ENCODE measurements around the gene ADCY1.
A peak's percentile ranks its signal among the peaks of the same experiment; 100 is the strongest.

ADCY1 gene

GRCh38 chr7:45582868-45583277, 8.7 kb downstream of the ADCY1 start:
- no peak for DNase-seq (ENCODE audit: low read depth)
- no peak overlapping the region for H3K4me3 ChIP-seq (ENCODE audit: low read length)
- TF ChIP-seq, protein P1, sequence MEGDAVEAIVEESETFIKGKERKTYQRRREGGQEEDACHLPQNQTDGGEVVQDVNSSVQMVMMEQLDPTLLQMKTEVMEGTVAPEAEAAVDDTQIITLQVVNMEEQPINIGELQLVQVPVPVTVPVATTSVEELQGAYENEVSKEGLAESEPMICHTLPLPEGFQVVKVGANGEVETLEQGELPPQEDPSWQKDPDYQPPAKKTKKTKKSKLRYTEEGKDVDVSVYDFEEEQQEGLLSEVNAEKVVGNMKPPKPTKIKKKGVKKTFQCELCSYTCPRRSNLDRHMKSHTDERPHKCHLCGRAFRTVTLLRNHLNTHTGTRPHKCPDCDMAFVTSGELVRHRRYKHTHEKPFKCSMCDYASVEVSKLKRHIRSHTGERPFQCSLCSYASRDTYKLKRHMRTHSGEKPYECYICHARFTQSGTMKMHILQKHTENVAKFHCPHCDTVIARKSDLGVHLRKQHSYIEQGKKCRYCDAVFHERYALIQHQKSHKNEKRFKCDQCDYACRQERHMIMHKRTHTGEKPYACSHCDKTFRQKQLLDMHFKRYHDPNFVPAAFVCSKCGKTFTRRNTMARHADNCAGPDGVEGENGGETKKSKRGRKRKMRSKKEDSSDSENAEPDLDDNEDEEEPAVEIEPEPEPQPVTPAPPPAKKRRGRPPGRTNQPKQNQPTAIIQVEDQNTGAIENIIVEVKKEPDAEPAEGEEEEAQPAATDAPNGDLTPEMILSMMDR (conservative IDR thresholded peaks at IDR 0.05; ENCODE audit: low read depth, low read length): no peak

DNA sequence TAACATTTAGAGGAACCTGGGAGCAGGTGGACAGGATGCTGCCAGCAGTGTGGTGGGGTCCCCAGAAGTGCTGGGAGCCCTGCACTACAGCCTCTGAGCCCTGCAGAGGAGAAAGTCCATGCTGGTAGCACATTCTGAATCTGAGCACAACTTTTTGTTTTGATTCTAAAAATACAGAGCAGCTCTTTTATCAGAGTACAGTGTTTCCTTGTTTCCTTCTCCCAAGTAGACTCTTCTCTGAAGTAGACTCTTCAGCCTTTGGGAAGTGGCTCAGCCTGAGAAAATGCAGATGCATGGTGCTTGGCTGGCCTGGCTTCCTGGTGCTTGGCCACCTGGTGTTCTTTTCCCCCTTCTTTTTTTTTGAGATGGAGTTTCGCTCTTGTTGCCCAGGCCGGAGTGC, 9.1 kb downstream of the ADCY1 start:
- DNase-seq (ENCODE audit: low read depth): no peak
- TF ChIP-seq, protein P1 (conservative IDR thresholded peaks at IDR 0.05; ENCODE audit: low read depth, low read length): no peak
- no peak overlapping the region for H3K4me3 ChIP-seq (ENCODE audit: low read length)

DNA sequence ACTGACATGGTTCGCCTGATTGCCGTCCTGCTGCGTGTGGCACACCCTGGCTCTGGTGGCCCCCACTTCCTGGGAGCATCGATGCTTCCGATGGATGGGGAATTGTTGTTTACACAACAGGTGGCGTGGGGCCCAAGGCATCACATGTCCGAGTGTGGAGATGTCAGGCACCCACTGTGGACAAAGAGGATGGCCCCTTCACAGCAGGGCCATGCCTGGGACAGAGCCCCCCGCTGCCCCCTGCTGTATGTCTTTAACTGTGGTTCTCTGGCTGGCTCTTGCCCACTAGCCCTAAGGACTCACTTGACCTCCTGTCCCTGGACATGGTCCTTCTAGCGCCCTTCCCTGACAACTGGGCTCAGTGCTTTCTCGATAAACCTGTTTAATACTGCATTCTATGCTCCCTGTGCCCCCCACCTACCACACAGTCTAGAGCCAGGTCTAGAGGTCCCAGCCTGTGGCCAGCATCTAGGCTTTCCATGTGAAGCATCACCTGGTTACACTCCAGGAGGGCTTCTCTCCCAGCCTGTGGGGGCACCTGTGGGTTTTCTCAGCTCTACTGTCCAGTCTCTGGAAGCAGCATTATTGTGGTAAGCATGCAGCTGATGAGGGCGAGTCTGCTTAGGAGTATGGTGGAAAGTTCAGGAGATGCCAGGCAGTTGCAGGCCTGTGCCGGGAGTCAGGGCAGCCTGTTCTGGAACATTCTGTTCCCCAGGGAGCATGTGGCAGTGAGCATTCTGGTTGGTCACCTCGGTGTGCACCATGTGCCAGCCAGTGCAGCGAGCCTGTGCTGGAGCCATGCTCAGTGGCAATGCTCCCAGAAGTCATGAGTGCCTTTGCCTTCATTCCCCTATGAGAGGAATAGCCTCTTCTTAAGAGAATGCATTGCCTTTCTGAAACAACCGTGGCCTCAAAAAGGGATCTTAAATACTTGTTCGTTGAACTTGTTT, 10.4 kb downstream of the ADCY1 start:
- no peak overlapping the region for H3K4me3 ChIP-seq (ENCODE audit: low read length)
- TF ChIP-seq, protein P1 (conservative IDR thresholded peaks at IDR 0.05; ENCODE audit: low read depth, low read length): peak; percentile 15
- no peak for DNase-seq (ENCODE audit: low read depth)

- TF ChIP-seq, protein P1 (conservative IDR thresholded peaks at IDR 0.05; ENCODE audit: low read depth, low read length): no peak
These were observed 11.5 kb downstream of the ADCY1 start for GRCh38 chr7:45585628-45586027.

DNA sequence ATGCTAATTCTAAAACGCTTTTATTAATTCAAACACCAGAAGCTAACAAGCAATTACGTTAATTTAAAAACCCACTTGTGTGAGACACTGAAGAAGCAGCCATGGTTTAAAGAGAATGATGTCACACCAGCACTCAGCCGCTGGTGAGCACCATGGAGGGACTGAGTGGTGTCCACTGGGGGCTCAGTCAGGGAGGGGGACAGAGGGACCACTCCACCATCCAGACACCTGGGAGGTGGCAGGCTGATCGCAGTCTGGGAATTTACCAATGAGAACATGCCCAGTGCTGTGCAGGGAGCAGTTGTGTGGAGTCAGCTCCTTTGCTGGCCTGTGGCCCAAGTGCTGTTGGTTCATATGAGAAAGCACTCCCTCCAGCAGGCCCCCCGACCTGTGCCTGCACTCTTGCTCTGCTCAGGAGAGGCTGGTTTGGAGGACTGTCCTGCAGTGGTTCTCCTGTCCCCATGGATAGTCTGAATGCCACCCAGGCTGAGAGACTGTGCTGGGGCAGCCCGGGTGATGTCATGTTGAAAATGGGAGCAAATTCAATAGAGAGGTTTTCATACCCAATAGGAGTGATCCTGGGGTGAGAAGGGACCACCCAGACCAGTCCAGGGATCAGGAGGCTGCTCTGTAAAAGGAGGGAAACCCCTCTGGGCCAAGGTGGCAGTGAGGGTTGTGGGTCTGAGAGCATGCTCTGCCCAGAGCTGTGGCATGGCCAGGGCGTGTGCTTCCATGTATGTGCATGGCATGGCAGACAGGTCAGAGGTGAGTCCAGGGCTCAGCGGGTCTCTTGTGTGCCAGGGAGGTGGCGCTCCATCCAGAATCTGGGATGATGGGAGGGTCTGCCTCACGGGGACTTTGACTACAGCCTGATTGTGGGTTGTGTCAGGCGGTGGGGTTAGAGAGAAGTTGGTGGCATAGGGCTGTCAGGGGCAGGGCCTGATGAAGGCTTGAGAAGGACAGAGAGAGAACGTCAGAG, 12.7 kb downstream of the ADCY1 start:
- DNase-seq (ENCODE audit: low read depth): no peak
- TF ChIP-seq, protein P1 (conservative IDR thresholded peaks at IDR 0.05; ENCODE audit: low read depth, low read length): no peak

More at GRCh38 chr7:45585628-45586027, 11.5 kb downstream of the ADCY1 start:
- DNase-seq (ENCODE audit: low read depth): no peak
- no peak overlapping the region for H3K4me3 ChIP-seq (ENCODE audit: low read length)

DNA sequence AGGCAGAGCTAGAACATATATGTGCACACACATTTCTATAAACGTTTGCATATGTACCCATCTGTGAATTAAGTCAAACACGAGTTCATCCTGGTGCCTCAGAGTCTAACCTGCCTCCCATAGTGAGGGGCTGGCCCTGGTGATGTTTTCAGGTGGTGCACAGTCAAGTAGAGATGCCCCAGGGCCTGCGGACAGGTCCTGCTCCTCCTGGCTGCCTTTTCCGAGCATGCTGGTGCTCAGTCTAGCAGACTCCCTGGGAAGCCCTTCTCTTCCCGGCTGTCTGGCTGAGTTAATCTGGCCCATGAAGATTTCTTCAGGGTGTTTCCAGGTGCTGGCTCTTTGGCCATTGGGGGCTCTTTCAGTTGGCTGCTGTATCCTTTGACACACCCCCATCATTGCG, 14.3 kb downstream of the ADCY1 start:
- H3K4me3 ChIP-seq (ENCODE audit: low read length): no peak overlapping the region
- DNase-seq (ENCODE audit: low read depth): no peak
- TF ChIP-seq, protein P1 (conservative IDR thresholded peaks at IDR 0.05; ENCODE audit: low read depth, low read length): no peak

More for the DNA sequence above, 12.7 kb downstream of the ADCY1 start:
- no peak overlapping the region for H3K4me3 ChIP-seq (ENCODE audit: low read length)
